Measurements from ENCODE around the gene HECW1.
"Not testable (repeated sequence)": the region's sequence is repeated elsewhere in the genome, so short reads cannot be mapped to it uniquely, and the experiment has no call there.

The HECW1 gene

GRCh38 chr7:43475983-43476382, 363.5 kb downstream of the HECW1 start:
- no peak for DNase-seq (ENCODE audit: low spot score)

- DNase-seq (ENCODE audit: low spot score) = no peak
Measured at GRCh38 chr7:43476896-43477295, 364.4 kb downstream of the HECW1 start.

DNA sequence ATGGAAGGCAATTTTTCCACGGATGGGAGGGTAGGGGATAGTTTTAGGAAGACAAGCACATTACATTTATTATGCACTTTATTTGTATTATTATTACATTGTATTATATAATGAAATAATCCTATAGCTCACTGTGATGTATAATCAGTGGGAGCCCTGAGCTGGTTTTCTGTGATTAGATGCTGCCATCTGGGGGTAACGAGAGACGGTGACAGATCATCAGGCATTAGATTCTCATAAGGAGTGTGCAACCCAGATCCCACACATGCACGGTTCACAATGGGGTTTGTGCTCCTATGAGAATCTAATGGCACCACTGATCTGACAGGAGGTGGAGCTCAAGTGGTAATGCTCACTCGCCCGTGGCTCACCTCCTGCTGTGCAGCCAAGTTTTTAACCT, 366.6 kb downstream of the HECW1 start:
- no peak for DNase-seq (ENCODE audit: low spot score)

DNA sequence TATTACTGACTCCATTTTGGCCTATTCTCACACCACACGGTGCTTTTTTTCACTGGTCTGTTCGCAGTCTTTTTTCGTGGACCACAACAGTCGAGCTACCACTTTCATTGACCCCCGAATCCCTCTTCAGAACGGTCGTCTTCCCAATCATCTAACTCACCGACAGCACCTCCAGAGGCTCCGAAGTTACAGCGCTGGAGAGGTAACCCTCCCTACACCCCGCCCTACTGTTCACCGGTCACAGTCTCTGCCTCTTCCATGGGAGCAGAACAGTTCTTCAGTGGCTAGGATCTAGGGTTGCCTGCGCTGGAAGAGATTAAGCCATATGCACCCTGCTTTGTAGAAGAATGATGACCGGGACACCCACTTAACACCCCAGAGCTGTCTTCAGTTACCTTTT, 367.1 kb downstream of the HECW1 start:
- no peak for DNase-seq (ENCODE audit: low spot score)

- DNase-seq (ENCODE audit: low spot score) = no peak
Measured at GRCh38 chr7:43480581-43480980, 368.1 kb downstream of the HECW1 start.

GRCh38 chr7:43481902-43482678, 369.6 kb downstream of the HECW1 start:
- DNase-seq (ENCODE audit: low spot score) = no peak

GRCh38 chr7:43482679-43483252, 370.3 kb downstream of the HECW1 start:
- no peak for DNase-seq (ENCODE audit: low spot score)

DNA sequence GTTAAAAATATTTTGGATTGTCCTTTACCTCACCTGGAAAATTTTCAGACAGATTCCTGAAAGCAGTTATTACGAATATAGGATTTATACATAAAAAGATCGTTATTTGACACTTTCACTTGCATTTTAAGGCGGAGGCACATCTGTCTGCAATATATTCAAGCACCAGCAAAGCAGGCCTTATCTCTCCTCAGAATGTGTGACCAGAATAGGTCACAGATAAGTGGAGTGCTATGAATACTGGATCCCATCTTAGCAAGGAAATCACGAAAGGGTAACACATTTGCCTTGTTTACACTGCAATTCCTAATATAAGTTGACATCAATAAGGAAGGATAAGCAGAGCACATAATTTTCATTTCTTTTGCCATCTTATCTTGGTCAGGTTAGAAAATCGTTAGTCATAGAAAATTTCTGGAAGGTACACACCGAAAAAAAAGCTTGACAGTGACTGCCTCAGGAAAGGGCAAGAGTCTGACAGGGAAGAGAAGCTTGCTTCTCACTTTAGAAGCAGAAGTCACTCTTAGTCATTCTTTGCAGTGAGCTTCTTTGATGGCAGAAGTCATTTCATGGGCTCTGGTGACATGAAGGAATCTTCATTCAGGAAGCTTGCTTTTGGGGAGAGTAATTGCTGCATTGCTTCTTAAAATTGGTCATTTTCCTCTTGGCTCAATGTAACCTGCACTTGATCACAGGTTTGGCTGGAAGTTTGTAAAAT, 372.4 kb downstream of the HECW1 start:
- no peak for DNase-seq (ENCODE audit: low spot score)

DNA sequence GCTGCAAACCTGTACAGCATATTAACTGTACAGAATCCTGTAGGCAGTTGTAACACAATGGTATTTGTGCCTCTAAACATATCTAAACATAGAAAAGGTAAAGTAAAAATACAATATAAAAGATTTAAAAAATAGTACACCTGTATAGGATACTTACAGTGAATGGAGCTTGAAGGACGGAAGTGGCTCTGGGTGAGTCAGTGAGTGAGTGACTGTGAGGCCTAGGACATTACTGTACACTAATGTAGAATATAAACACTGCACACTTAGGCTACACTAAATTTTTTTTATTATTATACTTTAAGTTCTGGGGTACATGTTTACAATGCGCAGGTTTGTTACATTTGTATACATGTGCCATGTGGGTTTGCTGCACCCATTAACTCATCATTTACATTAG, 373.1 kb downstream of the HECW1 start:
- DNase-seq (ENCODE audit: low spot score) = no peak

DNA sequence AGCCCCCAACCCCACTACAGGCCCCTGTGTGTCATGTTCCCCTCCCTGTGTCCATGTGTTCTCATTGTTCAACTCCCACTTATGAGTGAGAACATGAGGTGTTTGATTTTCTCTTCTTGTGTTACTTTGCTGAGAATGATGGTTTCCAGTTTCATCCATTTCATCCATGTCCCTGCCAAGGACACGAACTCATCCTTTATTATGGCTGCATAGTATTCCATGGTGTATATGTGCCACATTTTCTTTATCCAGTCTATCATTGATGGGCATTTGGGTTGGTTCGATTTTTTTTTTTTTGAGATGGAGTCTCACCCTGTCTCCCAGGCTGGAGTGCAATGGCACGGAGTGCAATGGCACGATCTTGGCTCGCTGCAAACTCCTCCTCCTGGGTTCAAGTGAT, 373.6 kb downstream of the HECW1 start:
- not testable (repeated sequence) for DNase-seq (ENCODE audit: low spot score)

DNA sequence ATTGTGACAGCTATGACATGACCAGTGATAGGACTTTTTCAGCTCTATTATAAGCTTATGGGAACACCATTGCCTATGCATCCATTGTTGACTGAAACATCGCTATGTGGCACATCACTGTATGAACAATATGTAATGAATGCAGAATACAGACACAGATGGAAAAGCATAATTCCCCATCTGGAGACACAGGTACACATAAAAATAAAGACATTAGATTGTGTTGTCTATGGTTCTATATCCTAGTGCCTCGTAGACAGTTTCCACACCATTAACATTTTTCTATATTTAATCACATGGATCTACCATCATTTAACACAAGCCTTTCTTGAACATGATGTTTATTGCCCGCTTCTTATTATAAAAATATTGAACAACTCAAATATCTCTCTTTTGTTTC, 374.2 kb downstream of the HECW1 start:
- no peak for DNase-seq (ENCODE audit: low spot score)

DNA sequence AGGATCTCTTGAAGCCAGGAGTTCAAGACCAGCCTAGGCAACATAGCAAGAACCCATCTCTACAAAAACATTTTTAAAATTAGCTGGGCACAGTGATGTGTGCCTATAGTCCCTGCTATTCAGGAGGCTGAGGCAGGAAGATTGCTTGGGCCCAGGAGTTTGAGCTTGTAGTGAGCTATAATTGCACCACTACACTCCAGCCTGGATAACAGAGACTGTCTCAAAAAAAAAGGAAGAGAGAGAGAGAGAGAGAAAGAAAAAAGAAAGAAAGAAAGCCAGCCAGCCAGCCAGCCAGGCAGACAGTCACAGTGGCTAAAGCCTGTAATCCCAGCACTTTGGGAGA, 375.3 kb downstream of the HECW1 start:
- DNase-seq (ENCODE audit: low spot score) = no peak

DNA sequence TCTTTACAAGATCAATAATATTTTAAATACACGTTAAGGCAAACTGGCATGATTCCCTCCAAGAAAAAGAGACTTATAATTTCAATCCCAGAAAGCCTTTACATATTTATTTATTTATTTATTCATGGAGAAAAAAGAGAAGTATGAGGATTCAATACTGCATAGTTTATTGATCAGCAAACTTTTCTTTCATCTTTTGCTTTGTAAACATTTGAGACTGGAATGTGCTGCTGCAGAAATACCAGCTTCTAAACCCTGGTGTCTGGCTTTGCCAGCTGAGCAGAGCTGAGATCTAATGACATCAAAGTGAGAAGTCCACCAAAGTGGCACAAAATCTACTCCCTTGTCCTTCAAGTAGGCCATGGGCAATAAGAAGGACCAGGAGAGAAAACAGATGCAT, 376.8 kb downstream of the HECW1 start:
- no peak for DNase-seq (ENCODE audit: low spot score)

- no peak for DNase-seq (ENCODE audit: low spot score)
Measured at GRCh38 chr7:43490016-43490415, 377.6 kb downstream of the HECW1 start.

GRCh38 chr7:43491123-43491522, 378.7 kb downstream of the HECW1 start:
- no peak for DNase-seq (ENCODE audit: low spot score)

GRCh38 chr7:43491984-43492383, 379.5 kb downstream of the HECW1 start:
- DNase-seq (ENCODE audit: low spot score) = no peak

- DNase-seq (ENCODE audit: low spot score) = no peak
Measured at GRCh38 chr7:43492896-43493295, 380.4 kb downstream of the HECW1 start.

GRCh38 chr7:43495572-43495971, 383.1 kb downstream of the HECW1 start:
- no peak for DNase-seq (ENCODE audit: low spot score)

DNA sequence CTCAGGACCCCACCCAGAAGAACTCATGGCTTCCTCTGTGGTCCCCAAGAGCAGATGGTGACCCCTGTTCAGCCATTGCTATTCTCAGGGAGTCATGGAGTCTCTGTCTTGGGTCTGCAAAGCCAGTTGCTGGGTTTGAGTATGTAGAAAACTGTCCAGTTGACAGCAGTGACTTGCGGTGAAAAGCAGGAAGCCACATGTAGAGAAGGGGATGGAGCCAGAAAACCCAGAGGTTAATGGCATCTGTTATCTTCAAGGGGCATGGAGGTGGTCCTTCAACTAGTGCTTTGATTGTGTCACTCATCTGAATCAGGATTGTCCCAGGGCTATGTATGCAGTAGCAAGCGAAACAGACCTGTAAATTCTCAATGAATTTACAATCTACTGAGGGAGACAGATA, 384.1 kb downstream of the HECW1 start:
- DNase-seq (ENCODE audit: low spot score) = no peak

DNA sequence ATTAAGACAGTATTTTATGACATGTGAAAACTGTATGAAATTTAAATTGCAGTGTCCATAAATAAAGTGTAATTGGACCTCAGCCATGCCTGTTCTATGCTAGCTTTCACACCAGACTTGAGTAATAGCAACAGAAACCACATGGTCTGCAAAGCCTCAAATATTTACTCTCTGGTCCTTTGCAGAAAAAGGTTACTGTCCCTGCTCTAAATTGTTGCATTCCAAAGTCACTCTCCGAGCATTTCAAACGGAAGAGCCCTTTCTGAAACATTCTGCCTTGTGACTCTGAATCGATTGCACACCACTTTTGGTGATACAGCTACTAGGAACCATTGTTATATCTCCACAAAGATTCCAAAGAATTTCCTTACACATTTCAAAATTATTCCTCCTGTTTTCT, 389.4 kb downstream of the HECW1 start:
- no peak for DNase-seq (ENCODE audit: low spot score)

DNA sequence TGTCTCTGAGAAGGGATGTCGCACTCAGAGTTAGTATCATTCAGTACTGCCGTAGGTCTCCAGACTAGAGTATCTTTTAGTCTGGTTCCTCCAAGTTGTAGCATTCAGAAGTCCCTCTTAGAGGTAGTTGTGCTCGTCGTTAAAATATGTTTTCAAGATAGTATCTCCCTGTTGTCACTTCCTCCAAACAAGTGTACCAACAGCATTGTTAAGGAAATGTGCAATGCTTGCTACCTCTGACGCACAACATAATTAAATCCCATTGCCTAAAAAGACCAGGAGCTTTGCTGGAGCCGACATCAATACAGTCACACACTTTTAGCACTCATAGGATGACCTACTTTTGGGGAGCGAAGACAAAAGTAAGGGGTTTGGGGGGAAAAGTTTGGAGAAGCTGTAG, 390.5 kb downstream of the HECW1 start:
- no peak for DNase-seq (ENCODE audit: low spot score)

GRCh38 chr7:43505412-43505811, 393.0 kb downstream of the HECW1 start:
- no peak for DNase-seq (ENCODE audit: low spot score)

- no peak for DNase-seq (ENCODE audit: low spot score)
Measured at GRCh38 chr7:43506460-43506859, 394.0 kb downstream of the HECW1 start.

DNA sequence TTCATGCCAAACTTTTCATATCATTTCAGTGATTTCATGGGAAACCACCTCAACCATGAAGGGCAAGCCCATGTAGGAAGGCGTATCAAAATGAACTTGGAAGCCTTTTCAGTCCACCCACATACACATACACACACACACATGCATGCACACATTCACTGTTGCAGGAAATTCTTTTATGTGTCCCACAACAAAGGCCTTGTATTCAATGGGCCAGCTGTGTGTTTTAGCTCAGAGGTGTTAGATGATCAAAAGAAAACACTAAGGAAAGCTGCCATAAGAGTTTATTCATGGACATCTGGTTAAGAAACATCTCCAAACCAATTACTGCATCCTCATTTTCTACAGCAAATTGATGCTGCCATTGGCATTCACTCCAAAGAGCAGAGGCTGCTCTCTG, 396.0 kb downstream of the HECW1 start:
- no peak for DNase-seq (ENCODE audit: low spot score)

Data from putamen (tissue), 1 donor.